ENCODE measurements around the gene BCL2L2.

Gene BCL2L2

GRCh38 chr14:23349156-23349845 is 42.7 kb downstream of the BCL2L2 start:
- no peak for ATAC-seq
- no peak for TF ChIP-seq ISL1 (CRISPR knock-in tag; IDR thresholded peaks at IDR 0.05)
- TF ChIP-seq OSR1 (CRISPR knock-in tag; IDR thresholded peaks at IDR 0.05) = no peak
- no peak for TF ChIP-seq RARB (CRISPR knock-in tag; IDR thresholded peaks at IDR 0.05)
- TF ChIP-seq TOX (CRISPR knock-in tag; IDR thresholded peaks at IDR 0.05; ENCODE audit: borderline replicate concordance) = no peak
- TF ChIP-seq GLIS3 (CRISPR knock-in tag; IDR thresholded peaks at IDR 0.05) = no peak

GRCh38 chr14:23351681-23352505 is 45.3 kb downstream of the BCL2L2 start:
- TF ChIP-seq BACH2 (CRISPR knock-in tag; IDR thresholded peaks at IDR 0.05; ENCODE audit: borderline replicate concordance) = no peak
- TF ChIP-seq, protein P1, sequence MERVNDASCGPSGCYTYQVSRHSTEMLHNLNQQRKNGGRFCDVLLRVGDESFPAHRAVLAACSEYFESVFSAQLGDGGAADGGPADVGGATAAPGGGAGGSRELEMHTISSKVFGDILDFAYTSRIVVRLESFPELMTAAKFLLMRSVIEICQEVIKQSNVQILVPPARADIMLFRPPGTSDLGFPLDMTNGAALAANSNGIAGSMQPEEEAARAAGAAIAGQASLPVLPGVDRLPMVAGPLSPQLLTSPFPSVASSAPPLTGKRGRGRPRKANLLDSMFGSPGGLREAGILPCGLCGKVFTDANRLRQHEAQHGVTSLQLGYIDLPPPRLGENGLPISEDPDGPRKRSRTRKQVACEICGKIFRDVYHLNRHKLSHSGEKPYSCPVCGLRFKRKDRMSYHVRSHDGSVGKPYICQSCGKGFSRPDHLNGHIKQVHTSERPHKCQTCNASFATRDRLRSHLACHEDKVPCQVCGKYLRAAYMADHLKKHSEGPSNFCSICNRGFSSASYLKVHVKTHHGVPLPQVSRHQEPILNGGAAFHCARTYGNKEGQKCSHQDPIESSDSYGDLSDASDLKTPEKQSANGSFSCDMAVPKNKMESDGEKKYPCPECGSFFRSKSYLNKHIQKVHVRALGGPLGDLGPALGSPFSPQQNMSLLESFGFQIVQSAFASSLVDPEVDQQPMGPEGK (CRISPR knock-in tag; IDR thresholded peaks at IDR 0.05; ENCODE audit: borderline replicate concordance) = 0 out of 2 replicates have a peak, but pooled peaks have one; percentile 28
- peak; percentile 58 for ATAC-seq

- ATAC-seq = peak; percentile 98
- TF ChIP-seq ESRRG (CRISPR knock-in tag; IDR thresholded peaks at IDR 0.05) (no peak), ZNF8 (CRISPR knock-in tag; IDR thresholded peaks at IDR 0.05) (no peak), ZC3H10 (CRISPR knock-in tag; IDR thresholded peaks at IDR 0.05) (no peak), POU6F1 (CRISPR knock-in tag; IDR thresholded peaks at IDR 0.05; ENCODE audit: borderline replicate concordance, low read depth) (no peak), ISL1 (CRISPR knock-in tag; IDR thresholded peaks at IDR 0.05) (no peak), BACH2 (CRISPR knock-in tag; IDR thresholded peaks at IDR 0.05; ENCODE audit: borderline replicate concordance) (no peak), TOX (CRISPR knock-in tag; IDR thresholded peaks at IDR 0.05; ENCODE audit: borderline replicate concordance) (no peak)
- TF ChIP-seq, protein P1 (CRISPR knock-in tag; IDR thresholded peaks at IDR 0.05; ENCODE audit: borderline replicate concordance) = 0 out of 2 replicates have a peak, but pooled peaks have one; percentile 5
Observed at GRCh38 chr14:23352506-23353432, 46.1 kb downstream of the BCL2L2 start, which contains the start of gene SLC22A17. Gene SLC22A17, minus strand, starts transcription at chr14:23352887.

DNA sequence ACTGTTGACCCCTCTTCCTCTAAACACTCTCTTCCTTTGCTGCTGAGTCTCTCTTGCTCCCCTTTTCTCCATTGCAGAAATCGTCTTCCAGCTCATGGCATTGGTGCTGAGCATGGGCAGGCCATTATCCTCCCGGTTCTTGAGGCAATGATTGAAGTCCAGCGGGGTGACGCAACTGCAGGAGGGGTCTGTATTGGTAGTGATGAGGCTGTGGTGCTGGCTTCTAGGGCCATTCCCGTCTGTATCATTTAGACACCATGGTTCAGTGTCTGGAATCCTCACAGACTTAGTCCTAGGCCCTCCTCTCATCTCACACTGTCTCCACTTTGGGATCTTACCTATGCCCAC is 46.8 kb downstream of the BCL2L2 start:
- TF ChIP-seq ZFP30 (CRISPR knock-in tag; IDR thresholded peaks at IDR 0.05) (no peak), ZNF70 (CRISPR knock-in tag; IDR thresholded peaks at IDR 0.05) (no peak), ESRRG (CRISPR knock-in tag; IDR thresholded peaks at IDR 0.05) (no peak), ZNF565 (CRISPR knock-in tag; conservative IDR thresholded peaks at IDR 0.05; ENCODE audit: low read depth) (no peak), BACH2 (CRISPR knock-in tag; IDR thresholded peaks at IDR 0.05; ENCODE audit: borderline replicate concordance) (no peak), TOX (CRISPR knock-in tag; IDR thresholded peaks at IDR 0.05; ENCODE audit: borderline replicate concordance) (no peak), TCF4 (CRISPR knock-in tag; IDR thresholded peaks at IDR 0.05; ENCODE audit: borderline replicate concordance) (no peak), SNAI2 (CRISPR knock-in tag; IDR thresholded peaks at IDR 0.05) (no peak), CREB5 (CRISPR knock-in tag; IDR thresholded peaks at IDR 0.05; ENCODE audit: low read depth) (no peak), CSDC2 (CRISPR knock-in tag; IDR thresholded peaks at IDR 0.05) (no peak), ZNF8 (CRISPR knock-in tag; IDR thresholded peaks at IDR 0.05) (no peak), ZC3H10 (CRISPR knock-in tag; IDR thresholded peaks at IDR 0.05) (no peak), OSR1 (CRISPR knock-in tag; IDR thresholded peaks at IDR 0.05) (no peak), ZFP3 (CRISPR knock-in tag; IDR thresholded peaks at IDR 0.05) (no peak)
- ATAC-seq = no peak
